Mucosa of descending colon (tissue), 3 donors: Measurements from ENCODE around the gene ZNF451. TPM values are rescaled to one million over a fixed set of nuclear protein-coding genes. Genes with fewer than 3 reads are reported as not detected.

Source experiments
- ATAC-seq: fragments of 200-7000 bp; cut with Tn5 transposase; one replicate; pipeline ENCODE4 v1.9.1; 2020; ENCODE audit warnings: mild to moderate bottlenecking, moderate library complexity
- DNase-seq, 3 donors: peaks; one replicate each; pipeline ENCODE4 v3.0.0-alpha.2; 2020
- H3K36me3 ChIP-seq: fragments of 200-600 bp; one replicate; pipeline ENCODE4 v1.8.0; 2021; ENCODE audit warnings: low read depth, mild to moderate bottlenecking
- H3K4me1 ChIP-seq: fragments of 200-600 bp; one replicate; pipeline ENCODE4 v1.8.0; 2021; ENCODE audit warnings: low read depth, mild to moderate bottlenecking
- H3K4me3 ChIP-seq: fragments of 200-600 bp; one replicate; pipeline ENCODE4 v1.8.0; 2021; ENCODE audit warnings: mild to moderate bottlenecking
- H3K9me3 ChIP-seq: fragments of 200-600 bp; one replicate; pipeline ENCODE4 v1.8.0; 2021; ENCODE audit warnings: mild to moderate bottlenecking
- CTCF ChIP-seq: fragments of 200-600 bp; IDR thresholded peaks from one replicate; pipeline ENCODE4 v1.8.0; 2022; ENCODE audit warnings: antibody characterized with exemption, mild to moderate bottlenecking
- intact Hi-C, 2 donors: fragments of 100-400 bp; cut with DNase I in 1 of 2; cut with micrococcal nuclease in 1 of 2; formaldehyde crosslinking; loops; one replicate each; pipeline versions ENCODE4 v1.11.0 to v1.11.1; 2022; cut with DNase I, micrococcal nuclease
- total RNA-seq, 3 donors: library from RNA; stranded (reverse); fragmentation: NEBNext Ultra II Directional in 2 of 3; extraction: Animal tissue kit (Norgen Biotek cat#: 25700) in 2 of 3; gene quantifications; one replicate each; pipeline versions ENCODE4 v1.2.1 to v1.2.4, GENCODE V29; 2021 to 2023
- donor health status: DM: no; HTN: no; CAD: no; lungs with moderate emphysema.
- donor health status: DM: no; HTN: no; CAD: no.
- donor health status: DM: no; HTN: yes; CAD: no.

The ZNF451 gene
- total RNA-seq, 3 donors from 2014 or later: 34.6 to 58.5 (median 46.0) TPM

- Histone ChIP-seq H3K4me3 (no peak overlapping the region), H3K9me3 (no peaks in the 10 kb centered on the region), H3K4me1 (no peaks in the 10 kb centered on the region), H3K36me3 (no peaks in the 10 kb centered on the region)
- no peak for DNase-seq
- intact Hi-C loops: no loop called here
- no peak for ATAC-seq
- TF ChIP-seq CTCF: no peak
These were observed 17.0 kb downstream of the ZNF451 start for GRCh38 chr6:57106990-57107389.

- Histone ChIP-seq H3K4me3 (no peak overlapping the region), H3K36me3 (no peaks in the 10 kb centered on the region), H3K4me1 (no peaks in the 10 kb centered on the region), H3K9me3 (no peaks in the 10 kb centered on the region)
- intact Hi-C loops: no loop called here
- TF ChIP-seq CTCF: no peak
- ATAC-seq (no peak), DNase-seq (no peak)
These were observed 18.7 kb downstream of the ZNF451 start for GRCh38 chr6:57108691-57109090.

- intact Hi-C loops: no loop called here
- no peak for TF ChIP-seq CTCF
- Histone ChIP-seq H3K9me3 (no peaks in the 10 kb centered on the region), H3K4me3 (no peak overlapping the region), H3K4me1 (no peaks in the 10 kb centered on the region), H3K36me3 (no peaks in the 10 kb centered on the region)
- no peak for DNase-seq
- ATAC-seq: no peak
These were observed 19.9 kb downstream of the ZNF451 start for GRCh38 chr6:57109880-57110279.

GRCh38 chr6:57113105-57113504 is 23.1 kb downstream of the ZNF451 start:
- intact Hi-C loops: no loop called here
- TF ChIP-seq CTCF: no peak
- ATAC-seq (no peak), DNase-seq (no peak)
- Histone ChIP-seq H3K4me1 (no peaks in the 10 kb centered on the region), H3K9me3 (no peaks in the 10 kb centered on the region), H3K4me3 (no peak overlapping the region), H3K36me3 (no peaks in the 10 kb centered on the region)

- H3K36me3 ChIP-seq: no peaks in the 10 kb centered on the region
- ATAC-seq (no peak), DNase-seq (no peak)
- no peak overlapping the region for H3K4me3 ChIP-seq
- no peak for TF ChIP-seq CTCF
- H3K9me3 ChIP-seq: no peaks in the 10 kb centered on the region
- H3K4me1 ChIP-seq: no peaks in the 10 kb centered on the region
- intact Hi-C loops: no loop called here
These were observed 26.8 kb downstream of the ZNF451 start for GRCh38 chr6:57116776-57117175.

GRCh38 chr6:57117796-57118195 is 27.8 kb downstream of the ZNF451 start:
- no peak for TF ChIP-seq CTCF
- no peak overlapping the region for H3K4me3 ChIP-seq
- ATAC-seq: no peak
- intact Hi-C loops: no loop called here
- no peaks in the 10 kb centered on the region for H3K9me3 ChIP-seq
- DNase-seq: no peak
- H3K36me3 ChIP-seq: no peaks in the 10 kb centered on the region
- H3K4me1 ChIP-seq: no peaks in the 10 kb centered on the region
